Kidney epithelial cell (primary cell): ENCODE measurements around the gene SORCS1. TPM values are rescaled to one million over a fixed set of nuclear protein-coding genes. Genes with fewer than 3 reads are reported as not detected.

ENCODE experiments used
- DNase-seq: peaks from one replicate; pipeline ENCODE4 v3.0.0-alpha.2; 2010; ENCODE audit warnings: low read depth
- H3K27me3 ChIP-seq: 2 replicates; pipeline ENCODE4 v1.6.0; 2011; ENCODE audit warnings: low read length; ENCODE audit not compliant: control insufficient read depth, insufficient read depth
- H3K36me3 ChIP-seq: 2 replicates; pipeline ENCODE4 v1.5.1; 2011; ENCODE audit warnings: low read length; ENCODE audit not compliant: control insufficient read depth, insufficient read depth
- H3K4me3 ChIP-seq: 2 replicates; pipeline ENCODE4 v1.5.1; 2011; ENCODE audit warnings: low read depth, mild to moderate bottlenecking, control low read depth, low read length
- total RNA-seq: library from RNA; depleted of rRNA; stranded (reverse); fragments of >200 nt; gene quantifications from 2 replicates; pipeline ENCODE4 v1.2.3, GENCODE V29; 2015
- TF ChIP-seq, protein P1 (sequence below): IDR thresholded peaks from 2 replicates; pipeline ENCODE4 v1.5.1; 2011; ENCODE audit warnings: mild to moderate bottlenecking, moderate library complexity, low read length, control low read depth, inconsistent platforms; ENCODE audit not compliant: insufficient read depth, poor library complexity, severe bottlenecking

The SORCS1 gene
- total RNA-seq, 1 donor from 2014 or later, result 2.3 TPM

DNA sequence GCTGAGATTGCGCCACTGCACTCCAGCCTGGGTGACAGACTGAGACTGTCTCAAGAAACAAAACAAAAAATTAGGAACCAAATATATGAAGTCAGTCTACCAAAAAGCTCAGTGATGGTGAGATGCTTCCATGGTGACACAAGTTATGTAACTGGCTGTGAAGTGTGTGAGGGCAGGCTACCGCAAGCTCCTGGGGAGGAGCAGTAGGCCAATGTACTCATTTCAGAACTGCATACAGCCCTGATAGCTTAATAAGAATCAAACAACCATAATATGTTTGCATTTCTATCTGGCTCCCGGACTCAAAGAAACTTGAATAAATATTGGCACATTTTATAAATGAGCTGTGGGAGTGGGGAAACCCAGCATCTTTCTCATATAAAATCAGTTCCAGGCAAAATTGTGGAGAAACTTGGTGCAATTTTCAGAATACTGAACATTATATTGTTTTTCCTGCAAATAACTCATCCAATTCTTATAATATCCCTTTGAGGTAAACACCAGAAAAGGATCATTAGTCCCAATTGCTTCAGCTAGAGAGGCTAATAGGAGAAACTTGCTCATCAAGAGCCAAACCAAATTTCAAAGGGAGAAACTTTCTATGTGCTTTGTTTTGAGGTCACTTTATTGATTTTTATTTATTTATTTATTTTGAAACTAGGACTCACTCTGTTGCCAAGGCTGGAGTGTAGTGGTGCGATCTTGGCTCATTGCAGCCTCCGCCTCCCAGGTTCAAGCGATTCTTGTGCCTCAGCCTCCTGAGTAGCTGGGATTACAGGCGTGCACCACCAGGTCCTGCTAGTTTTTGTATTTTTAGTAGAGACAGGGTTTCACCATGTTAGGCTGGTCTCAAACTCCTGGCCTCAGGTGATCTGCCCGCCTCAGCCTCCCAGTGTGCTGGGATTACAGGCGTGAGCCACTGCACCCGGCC, 127.0 kb downstream of the SORCS1 start:
- Histone ChIP-seq H3K36me3 (no peaks in the 10 kb centered on the region), H3K27me3 (no peaks in the 10 kb centered on the region), H3K4me3 (no peak overlapping the region)
- TF ChIP-seq, protein P1, sequence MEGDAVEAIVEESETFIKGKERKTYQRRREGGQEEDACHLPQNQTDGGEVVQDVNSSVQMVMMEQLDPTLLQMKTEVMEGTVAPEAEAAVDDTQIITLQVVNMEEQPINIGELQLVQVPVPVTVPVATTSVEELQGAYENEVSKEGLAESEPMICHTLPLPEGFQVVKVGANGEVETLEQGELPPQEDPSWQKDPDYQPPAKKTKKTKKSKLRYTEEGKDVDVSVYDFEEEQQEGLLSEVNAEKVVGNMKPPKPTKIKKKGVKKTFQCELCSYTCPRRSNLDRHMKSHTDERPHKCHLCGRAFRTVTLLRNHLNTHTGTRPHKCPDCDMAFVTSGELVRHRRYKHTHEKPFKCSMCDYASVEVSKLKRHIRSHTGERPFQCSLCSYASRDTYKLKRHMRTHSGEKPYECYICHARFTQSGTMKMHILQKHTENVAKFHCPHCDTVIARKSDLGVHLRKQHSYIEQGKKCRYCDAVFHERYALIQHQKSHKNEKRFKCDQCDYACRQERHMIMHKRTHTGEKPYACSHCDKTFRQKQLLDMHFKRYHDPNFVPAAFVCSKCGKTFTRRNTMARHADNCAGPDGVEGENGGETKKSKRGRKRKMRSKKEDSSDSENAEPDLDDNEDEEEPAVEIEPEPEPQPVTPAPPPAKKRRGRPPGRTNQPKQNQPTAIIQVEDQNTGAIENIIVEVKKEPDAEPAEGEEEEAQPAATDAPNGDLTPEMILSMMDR, result no peak
- DNase-seq, result no peak

DNA sequence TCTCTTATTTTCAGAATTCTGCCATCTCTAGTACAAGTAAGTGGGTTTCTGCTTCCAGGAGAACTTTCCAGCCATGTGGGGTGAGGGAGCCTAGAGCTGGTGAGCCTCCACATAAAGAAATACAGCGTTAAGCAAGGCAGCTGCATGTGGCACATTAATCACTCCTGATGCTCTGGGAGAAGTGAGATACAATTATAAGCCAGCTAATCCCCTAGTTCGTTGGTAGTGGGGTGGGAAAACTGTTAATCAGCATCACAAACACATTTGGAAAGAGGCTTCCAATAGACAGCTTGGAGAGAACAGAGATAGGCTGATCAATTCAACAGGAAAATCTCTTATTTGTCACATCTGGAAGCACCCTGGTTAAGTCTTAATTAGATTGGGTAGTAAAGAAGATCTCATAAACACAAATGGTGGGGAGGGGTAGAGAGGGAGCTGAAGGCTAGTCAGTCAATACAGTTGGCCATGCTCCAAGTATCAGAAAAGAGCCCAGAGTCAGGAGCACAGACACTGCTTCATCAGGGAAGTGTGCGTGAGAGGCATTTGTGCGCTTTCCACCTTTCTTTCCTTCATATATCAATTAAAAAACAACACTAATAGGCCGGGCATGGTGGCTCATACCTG, 130.6 kb downstream of the SORCS1 start:
- H3K27me3 ChIP-seq, result no peaks in the 10 kb centered on the region
- TF ChIP-seq, protein P1, result no peak
- no peak overlapping the region for H3K4me3 ChIP-seq
- H3K36me3 ChIP-seq, result no peaks in the 10 kb centered on the region
- DNase-seq, result no peak

GRCh38 chr10:107032700-107033401, 131.7 kb downstream of the SORCS1 start:
- no peak overlapping the region for H3K4me3 ChIP-seq
- no peaks in the 10 kb centered on the region for H3K27me3 ChIP-seq
- no peaks in the 10 kb centered on the region for H3K36me3 ChIP-seq
- TF ChIP-seq, protein P1, result no peak
- no peak for DNase-seq

- peak; percentile 5 for DNase-seq
- H3K27me3 ChIP-seq, result no peaks in the 10 kb centered on the region
- no peaks in the 10 kb centered on the region for H3K36me3 ChIP-seq
- H3K4me3 ChIP-seq, result no peak overlapping the region
- TF ChIP-seq, protein P1, result no peak
Observed at GRCh38 chr10:107031931-107032699, 132.4 kb downstream of the SORCS1 start.

- Histone ChIP-seq H3K36me3 (no peaks in the 10 kb centered on the region), H3K4me3 (no peak overlapping the region), H3K27me3 (no peaks in the 10 kb centered on the region)
- no peak for DNase-seq
- TF ChIP-seq, protein P1, result no peak
Observed at GRCh38 chr10:107028236-107028635, 136.3 kb downstream of the SORCS1 start.
